Hematopoietic multipotent progenitor cell treated with erythropoietin and hydrocortisone succinate and interleukin-3 and kit ligand, for 17 days (in vitro differentiated cells): ENCODE data around the gene INPP5F.
"Not testable (repeated sequence)": the region's sequence is repeated elsewhere in the genome, so short reads cannot be mapped to it uniquely, and the experiment has no call there.

Experiments
- DNase-seq: peaks from one replicate; pipeline ENCODE4 v3.0.0-alpha.2; 2015; ENCODE audit warnings: low spot score

The INPP5F gene

DNA sequence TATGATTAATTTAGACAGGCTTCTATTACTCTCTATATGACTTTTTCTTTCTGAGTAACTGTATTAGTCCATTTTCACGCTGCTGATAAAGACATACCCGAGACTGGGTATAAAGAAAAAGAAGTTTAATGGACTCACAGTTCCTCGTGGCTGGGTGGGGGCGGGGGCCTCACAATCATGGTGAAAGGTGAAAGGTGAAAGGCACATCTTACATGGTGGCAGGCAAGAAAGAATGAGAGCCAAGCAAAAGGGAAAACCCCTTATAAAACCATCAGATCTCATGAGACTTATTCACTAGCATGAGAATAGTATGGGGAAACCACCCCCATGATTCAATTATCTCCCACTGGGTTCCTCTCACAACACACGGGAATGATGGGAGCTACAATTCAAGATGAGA is 18.5 kb upstream of the INPP5F start:
- DNase-seq = not testable (repeated sequence)

GRCh38 chr10:119710935-119711334 is 14.9 kb upstream of the INPP5F start:
- not testable (repeated sequence) for DNase-seq

DNA sequence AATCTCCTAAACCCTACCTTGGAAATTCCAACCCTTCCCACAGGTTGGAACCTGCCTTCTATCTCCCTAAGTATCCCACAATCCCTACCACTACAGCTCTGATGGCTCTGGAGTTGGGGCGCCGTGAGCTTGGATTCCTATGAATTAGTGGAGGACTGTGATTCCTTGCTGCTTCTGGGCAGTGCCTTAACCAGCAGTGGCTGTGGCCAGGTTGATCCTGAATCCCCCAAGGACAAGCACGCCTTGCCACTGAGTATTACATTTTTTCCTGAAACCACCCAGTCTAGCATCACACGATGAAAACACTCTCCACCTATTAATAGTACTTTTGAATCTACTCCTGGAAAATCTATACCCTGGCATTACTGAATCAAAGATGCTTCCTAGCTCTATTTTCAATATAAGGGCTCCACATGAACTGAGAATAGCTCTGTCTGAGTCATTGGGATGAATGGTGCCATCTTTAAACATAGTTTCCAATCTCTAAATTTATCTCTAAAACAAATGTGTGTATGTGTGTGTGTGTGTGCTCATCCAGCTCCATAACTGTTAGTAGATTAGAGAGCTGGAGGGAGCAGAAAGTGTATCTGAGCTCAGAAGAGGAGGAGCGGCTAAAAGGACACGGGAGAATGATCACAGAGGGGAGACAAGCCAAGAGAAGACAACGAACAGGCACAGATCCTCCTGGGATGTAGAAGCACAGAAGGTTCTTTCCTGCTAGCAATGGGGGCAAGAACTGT is 11.9 kb upstream of the INPP5F start:
- DNase-seq = no peak

DNA sequence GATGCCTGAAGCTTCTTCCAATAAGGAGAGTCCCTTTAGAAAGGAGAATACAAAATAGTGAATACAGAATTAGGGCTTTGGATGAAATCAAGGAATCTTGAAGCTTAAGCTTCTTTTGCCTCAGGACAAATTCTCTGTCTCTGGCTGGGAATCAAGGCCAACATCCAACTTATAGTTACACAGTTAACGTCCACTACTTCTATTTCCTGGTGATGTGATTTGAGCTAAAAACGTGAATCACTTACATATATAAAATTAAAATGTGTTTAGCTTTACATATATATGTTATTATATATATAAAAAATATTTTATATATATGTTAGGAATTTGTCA is 11.4 kb upstream of the INPP5F start:
- DNase-seq = no peak

DNA sequence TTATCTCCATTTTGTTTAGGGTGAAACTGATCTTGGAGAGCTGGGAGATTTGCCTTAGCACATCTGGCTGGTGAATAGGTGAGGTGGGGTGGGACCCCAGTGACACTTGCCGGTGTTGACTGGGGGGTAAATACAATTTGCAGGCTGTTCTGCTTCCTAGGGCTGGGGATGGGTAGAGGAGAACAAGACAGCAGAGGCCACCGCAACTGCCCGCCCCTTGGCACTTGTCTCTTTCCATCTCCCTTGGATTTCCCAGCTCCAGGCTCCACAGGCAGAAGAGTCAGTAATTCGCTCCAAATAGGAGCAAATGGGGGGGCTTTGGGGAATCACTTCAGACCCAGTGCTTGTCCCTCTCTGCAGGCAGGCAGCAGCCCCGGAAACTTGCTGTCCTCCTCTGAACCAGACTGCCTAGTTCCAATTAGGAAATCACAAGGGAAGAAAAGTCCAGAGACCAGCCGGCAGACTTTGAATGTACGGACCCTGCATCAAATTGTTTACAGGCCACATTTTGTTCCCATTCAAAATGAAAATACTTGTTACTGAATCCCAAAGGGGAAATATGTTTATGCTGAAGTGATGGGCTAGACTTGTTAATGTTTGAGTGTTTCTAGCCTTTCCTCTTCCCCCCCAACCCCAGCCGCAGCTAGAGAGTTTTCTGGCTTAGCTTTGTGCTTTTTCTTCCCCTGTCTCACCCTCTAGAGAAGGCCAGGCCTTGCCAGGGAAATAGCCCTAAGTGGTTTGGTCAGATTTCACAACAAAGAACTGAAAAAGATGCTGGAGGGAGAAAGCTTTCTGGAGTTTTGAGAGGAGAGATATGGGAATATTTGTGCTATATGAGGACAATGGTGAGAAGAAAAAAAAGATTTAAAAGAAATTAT is 10.0 kb upstream of the INPP5F start:
- no peak for DNase-seq

GRCh38 chr10:119723161-119723560 is 2.7 kb upstream of the INPP5F start:
- DNase-seq = no peak

GRCh38 chr10:119723624-119724023 is 2.2 kb upstream of the INPP5F start:
- no peak for DNase-seq

GRCh38 chr10:119724593-119725516 is 995 bp upstream of the INPP5F start:
- DNase-seq = peak; percentile 12

GRCh38 chr10:119725517-119725827 is 378 bp upstream of the INPP5F start:
- DNase-seq = no peak

DNA sequence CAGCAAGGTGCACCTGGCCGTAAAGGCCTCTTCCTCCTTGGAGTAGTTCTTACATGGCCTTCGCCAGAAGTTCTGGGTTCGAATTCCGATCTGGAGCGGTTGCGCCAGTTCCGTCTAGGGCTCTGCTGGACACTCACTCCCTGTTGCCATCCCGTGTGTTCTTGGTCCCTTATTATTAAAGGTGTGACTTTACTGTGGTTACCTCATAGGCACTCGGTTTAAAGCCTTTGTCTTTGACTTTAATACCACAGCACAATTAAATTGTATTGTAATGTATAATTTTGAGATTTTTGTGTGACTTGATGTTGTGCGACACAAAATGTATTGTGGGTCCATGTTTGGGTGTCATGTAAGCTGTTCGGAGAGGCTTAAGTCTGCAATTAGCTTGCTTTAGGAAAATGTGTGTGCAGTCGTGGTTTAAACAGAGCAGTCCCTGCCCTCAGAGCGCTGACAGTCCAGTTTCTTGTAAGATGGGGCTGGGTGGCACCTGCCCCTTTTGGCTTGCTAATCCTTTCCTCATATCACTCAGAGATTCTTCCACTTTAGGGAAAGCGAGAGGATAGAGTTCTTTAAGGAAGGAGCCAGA is 919 bp downstream of the INPP5F start:
- no peak for DNase-seq

GRCh38 chr10:119728172-119728800 is 2.4 kb downstream of the INPP5F start:
- no peak for DNase-seq

DNA sequence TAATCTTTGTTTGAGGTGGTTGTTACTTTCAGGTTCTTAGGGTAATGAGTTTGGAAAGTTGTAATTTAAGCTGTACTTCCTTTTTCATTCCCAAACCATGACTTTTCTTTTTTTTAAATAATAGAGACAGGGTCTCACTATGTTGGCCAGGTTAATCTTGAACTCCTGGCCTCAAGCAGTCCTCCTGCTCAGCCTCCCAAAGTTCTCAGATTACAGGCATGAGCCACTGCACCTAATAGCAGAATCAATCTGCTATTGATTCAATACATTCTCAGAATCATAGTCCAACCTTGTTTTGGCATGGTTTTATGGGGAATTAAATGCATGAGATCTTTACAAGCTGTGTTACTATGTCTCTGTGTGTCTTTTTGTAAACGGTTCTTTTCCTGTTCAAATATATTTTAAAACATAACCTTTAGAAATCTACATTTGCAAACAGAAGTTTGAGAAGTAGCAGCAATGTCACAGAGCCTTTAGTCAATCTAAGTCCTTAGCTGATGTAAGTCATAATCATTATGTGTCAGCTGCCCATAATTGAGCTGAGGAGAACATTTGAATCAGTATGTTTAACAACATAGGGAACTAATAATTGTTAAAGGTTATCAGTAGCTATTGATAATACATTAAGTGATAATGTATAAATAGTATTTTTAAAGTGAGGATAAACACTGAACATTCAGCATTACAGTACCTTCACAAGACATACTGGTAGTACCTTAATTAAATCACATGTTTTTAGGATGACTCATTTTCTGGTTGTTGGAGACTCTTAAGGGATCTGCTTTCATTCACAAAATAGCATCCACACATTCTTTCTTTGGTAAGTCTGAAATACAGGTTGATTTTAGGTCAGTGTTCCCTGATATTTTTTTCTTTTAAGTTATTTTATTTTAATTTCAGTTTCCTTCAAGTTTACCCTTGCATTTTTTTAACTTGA is 8.8 kb downstream of the INPP5F start:
- DNase-seq = no peak

- DNase-seq = no peak
These were observed 9.6 kb downstream of the INPP5F start for GRCh38 chr10:119735451-119735850.

DNA sequence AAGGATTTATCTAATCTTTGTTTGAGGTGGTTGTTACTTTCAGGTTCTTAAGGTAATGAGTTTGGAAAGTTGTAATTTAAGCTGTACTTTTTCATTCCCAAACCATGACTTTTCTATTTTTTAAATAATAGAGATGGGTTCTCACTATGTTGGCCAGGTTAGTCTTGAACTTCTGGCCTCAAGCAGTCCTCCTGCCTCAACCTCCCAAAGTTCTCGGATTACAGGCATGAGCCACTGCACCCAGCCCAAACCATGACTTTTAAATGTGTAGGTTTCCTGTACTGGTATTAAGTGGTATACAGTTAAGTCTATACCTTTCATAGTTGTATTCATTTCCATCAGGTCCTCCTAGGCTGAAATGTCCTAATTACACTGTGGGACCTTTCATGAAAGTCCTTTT is 10.4 kb downstream of the INPP5F start:
- no peak for DNase-seq

- DNase-seq = no peak
These were observed 11.3 kb downstream of the INPP5F start for GRCh38 chr10:119737039-119737663.

- DNase-seq = no peak
These were observed 12.0 kb downstream of the INPP5F start for GRCh38 chr10:119737823-119738222.

- DNase-seq = no peak
These were observed 13.1 kb downstream of the INPP5F start for GRCh38 chr10:119738962-119739361.

- DNase-seq = no peak
These were observed 14.2 kb downstream of the INPP5F start for GRCh38 chr10:119740096-119740495.

- no peak for DNase-seq
These were observed 17.2 kb downstream of the INPP5F start for GRCh38 chr10:119742947-119743648.
